HuH-7 (cell line): ENCODE results near the gene NCKAP5.

Experiments
- DNase-seq: peaks from one replicate; pipeline ENCODE4 v3.0.0; 2011; ENCODE audit warnings: low spot score

The NCKAP5 gene

DNA sequence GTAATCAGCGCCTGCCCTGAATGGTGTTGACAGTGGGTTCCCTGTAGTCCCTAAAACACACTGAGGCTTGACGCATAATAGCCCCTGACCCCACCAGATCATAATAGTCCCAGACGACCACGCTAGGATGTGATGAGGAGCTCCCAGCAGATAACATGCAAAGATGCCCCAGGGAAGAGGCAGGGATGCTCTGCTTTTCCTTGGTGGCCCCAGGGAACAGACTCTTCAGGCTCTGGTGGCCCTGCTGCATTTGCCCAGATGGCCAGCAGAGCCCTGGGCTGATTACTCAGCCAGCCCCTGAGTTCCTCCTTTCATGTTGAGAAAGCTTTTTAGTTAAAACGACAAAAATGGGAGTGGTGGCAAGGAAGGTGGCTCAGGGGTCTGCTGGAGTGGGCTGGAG, 5.9 kb upstream of the NCKAP5 start:
- no peak for DNase-seq

GRCh38 chr2:133573491-133574162, 5.4 kb upstream of the NCKAP5 start:
- no peak for DNase-seq

GRCh38 chr2:133571249-133571648, 3.0 kb upstream of the NCKAP5 start:
- DNase-seq = no peak

DNA sequence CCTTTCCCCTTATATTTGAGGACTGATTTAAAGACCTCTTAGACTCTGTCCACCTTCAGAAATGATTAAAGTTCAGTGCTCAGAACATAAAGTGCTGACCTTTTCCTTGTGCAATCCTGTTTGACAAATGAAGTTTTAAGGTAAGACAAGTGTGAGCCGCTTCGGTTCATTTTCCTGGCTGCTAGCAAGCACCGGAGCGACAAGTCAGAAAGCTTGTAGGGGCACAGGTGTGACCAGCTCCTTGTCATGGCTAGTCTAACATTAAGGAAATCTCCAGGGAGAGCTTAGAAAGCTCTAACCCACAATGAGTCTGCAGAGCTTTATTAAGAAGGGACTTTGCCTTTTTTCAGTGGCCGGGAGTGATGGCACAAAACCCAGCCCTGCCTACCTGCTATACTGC, 2.3 kb upstream of the NCKAP5 start:
- DNase-seq = no peak

DNA sequence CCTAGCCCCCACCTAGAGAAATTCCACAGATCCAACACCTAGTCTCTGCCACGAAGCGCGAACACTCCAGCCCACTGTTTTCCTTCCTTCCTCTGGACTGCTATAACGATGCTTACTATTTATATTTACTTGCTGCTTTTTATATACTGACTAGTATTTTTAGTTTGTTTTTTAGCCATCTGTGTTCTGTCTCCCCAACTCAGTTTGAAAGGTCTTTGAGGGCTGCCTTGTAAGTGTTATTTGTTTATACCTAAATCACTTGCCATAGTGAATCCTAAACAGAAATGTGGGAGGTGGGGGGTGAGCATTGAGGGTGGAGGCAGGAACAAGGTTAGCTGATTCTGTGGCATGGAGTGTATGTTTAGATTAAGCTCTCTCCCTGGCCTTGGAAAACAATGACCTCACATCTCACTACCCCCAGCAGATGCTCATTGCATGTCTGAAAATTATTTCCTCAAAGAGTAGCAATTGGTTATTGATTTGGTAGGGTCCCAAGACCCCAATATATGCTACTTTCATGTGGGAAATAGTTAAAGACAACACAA, 1.1 kb upstream of the NCKAP5 start:
- DNase-seq = no peak

DNA sequence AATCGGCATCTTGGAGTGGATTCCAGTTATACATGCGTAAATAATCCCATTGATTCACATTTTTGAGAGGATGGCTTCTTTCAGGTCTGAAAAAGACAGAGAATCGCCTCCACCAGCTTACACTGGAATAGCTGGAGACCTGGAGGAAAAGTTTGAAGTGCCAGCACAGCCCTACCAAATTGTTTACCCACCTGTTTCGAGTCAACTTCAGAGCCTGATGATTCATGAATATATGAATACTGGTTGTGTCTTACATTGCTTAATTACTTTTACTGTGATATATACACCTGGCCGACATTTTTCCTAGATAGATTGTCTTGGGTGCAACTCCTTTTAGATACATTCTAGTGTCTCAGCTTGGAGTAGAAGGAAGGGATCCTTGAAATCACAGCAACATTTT, 335 bp upstream of the NCKAP5 start:
- DNase-seq = no peak

- DNase-seq = no peak
Observed at GRCh38 chr2:133562558-133562957, 5.7 kb downstream of the NCKAP5 start.

GRCh38 chr2:133561045-133561852, 7.0 kb downstream of the NCKAP5 start:
- no peak for DNase-seq

DNA sequence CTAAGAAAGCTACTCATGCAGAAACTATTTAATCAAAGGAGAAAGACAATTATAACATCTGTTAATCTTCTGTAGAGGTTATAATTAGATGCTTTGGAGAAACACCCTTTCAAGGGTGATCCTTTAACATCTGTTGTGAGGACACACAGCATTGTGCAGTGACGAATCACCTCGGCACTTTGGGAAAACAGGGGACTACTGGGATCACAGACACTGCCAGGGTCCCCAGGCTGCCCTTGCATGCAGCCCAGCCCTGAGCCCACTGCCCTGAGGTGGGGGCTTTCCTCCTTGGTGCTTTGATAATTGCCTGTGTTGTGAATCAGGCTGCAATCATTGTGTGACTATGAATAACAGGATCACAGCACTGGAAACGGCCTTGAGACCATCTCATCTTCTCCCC, 10.6 kb downstream of the NCKAP5 start:
- DNase-seq = no peak

GRCh38 chr2:133553838-133554408, 14.3 kb downstream of the NCKAP5 start:
- no peak for DNase-seq

DNA sequence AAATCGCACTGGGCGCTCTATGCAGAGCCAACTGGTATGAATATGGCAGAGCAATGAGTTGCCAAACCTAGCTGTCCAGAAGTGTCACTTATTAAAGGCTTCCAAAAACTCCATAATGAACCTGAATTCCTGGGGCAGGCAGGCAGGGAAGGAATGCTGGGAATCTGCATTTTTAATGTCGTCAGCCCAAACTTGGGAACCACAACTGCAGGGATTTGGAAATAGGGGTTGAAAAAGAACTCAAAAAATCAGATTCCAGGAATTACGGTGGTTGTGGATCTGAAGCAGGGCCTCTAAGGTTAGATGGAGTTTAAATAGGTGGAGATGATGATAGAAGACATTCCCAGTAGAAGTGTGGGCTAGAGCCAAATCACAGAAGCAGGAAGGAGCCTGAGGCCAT, 15.0 kb downstream of the NCKAP5 start:
- DNase-seq = no peak

DNA sequence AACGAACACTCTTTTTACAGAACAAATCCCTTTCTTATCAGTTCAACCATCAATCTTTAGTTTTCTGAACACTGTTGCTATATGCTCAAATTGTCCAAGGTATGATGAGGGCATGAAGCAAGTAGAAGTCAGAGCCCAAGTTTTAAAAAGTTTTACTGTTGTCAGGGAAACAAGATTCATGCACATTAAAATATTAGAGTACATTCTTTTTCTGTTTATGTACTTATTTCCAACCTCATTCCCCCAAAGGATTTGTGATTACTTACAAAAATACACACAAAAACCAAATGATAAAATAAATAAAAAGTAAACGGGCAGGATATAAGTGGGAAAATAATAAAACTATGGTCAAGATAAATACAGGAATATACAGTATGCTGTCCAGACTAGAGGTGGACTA, 15.4 kb downstream of the NCKAP5 start:
- DNase-seq = no peak

- no peak for DNase-seq
Observed at GRCh38 chr2:133541797-133542196, 26.5 kb downstream of the NCKAP5 start.

- no peak for DNase-seq
Observed at GRCh38 chr2:133541376-133541775, 26.9 kb downstream of the NCKAP5 start.

DNA sequence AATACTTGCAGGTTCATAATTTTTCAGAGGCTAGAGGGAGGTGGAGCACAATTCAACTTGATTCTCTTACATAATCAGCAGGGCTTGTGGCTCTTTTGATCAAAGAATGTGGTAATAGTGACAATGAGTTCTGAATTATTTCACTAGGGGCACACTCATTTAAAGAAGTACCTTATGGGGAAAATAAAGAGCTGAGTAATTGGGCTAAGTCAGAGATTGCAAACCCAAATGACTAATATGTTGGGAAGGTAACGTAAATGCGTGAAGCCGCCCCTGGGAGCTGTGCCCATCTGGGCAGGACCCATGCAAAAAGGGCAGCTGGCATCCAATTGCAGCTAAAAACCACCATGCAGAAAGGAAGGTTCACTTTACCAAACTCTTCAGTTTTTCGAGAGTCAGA, 35.3 kb downstream of the NCKAP5 start:
- DNase-seq = no peak

- DNase-seq = no peak
Observed at GRCh38 chr2:133531382-133531781, 36.9 kb downstream of the NCKAP5 start.

DNA sequence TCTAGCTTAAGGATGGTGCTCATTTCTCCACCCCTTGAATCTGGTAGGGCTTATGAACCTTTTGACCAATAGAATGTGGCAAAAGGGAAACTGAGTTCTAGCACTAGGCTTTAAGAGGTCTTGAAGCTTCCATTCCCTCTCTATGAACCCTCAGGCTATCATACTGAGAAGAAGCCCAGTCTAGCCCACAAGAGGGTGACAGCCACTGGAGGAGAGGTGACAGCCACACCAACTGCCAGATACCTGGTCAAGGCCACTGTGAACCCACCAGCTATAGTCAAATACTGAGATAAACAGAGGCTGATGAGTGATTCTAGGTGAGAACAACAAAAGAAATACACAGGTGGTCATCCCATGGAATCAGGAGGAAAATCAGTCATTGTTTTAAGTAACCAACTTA, 37.6 kb downstream of the NCKAP5 start:
- no peak for DNase-seq

DNA sequence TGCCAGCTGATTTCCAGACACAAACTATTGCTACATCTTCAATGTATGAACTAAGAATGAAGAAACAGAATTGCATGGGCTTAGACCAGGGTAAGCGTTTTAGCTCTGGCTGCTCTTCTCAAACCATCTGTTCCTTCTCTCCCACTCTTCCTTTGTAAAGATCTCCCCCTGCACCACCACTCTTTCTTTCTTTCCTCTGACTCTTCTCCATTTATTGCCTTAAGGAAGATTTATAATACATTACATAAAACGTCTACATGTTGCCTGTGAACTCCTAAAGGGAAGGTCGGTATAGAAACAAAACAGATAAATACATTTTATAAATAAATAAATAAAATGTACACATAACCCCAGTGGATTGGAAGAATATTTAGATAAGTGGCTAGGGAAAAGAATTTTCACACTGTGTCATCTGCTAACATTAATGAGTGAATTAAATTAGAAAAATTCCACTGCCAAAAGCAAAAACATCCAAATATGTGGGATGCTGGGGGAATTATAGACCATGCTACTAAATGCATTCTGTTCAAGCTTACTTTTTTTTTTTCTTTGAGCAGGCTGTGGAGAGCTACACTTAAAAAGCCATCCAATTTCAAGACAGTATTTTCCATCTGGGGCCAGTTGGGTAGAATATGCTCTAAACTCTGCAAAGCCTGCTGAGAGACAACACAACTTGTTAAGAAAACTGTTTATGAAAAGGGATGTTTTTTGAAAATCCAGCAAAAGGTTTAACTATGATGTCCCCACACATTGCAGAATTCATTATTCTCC, 41.5 kb downstream of the NCKAP5 start:
- no peak for DNase-seq

DNA sequence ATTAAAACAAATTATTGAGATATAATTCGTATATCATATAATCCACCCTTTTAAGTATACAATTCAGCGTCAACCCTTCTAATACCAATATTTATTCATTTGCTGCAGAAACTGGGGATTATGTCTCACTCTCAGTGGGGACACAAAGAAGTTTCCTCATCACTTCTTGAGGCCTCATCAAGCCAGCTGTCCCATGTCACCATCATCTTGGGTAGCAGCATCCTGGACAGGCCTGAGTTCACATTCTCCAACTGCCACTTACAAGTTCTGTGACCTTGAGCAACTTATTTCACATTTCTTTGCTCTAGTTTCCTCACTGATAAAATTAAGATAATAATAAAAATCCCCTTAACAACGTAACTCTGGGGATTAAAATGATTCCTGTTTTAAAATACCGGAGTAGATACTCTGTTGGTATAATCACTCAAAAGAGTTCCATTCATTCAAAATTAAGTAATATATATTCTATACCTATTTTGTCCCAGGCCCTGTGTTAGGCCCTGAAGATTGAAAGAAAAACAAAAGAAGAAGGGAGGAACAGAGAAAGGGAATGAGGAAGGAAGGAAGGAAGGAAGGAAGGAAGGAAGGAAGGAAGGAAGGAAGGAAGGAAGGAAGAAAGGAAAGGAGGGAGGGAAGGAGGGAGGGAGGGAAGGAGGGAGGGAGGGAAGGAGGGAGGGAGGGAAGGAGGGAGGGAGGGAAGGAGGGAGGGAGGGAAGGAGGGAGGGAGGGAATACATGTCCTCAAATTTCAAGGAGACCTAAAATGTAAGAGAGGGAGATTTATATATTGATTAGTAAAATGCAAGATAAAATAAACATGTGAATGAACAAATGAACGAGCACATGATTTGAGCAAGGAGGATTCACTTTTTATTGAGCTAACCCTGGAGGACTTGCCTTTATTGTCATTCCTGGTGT, 42.4 kb downstream of the NCKAP5 start:
- DNase-seq = no peak

GRCh38 chr2:133525090-133525489, 43.2 kb downstream of the NCKAP5 start:
- no peak for DNase-seq

- DNase-seq = no peak
Observed at GRCh38 chr2:133523406-133523805, 44.9 kb downstream of the NCKAP5 start.
